ENCODE results near the gene SLC6A13.

DNA sequence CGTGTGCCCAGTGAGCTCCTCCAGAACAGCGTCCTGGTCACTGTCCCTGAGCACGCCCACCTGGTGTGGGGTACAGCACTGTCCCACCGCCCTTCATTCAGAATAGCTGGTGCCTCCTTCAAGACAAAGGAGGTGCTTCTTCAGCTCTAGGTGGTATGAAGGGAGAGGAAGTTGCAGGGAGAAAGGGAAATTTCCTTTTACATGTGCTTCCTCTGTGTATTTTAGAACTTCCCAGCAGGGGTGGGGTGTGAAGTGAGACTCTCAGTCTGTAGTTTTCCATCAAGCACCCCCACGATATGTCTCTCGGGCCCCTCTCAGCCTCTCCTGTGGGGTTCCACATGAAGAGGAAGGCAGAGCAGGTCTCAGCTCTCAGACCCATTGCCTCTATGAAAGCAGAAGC is 47.5 kb downstream of the SLC6A13 start:
- TF ChIP-seq POLR2A (IDR thresholded peaks at IDR 0.05) (no peak), CTCF (IDR thresholded peaks at IDR 0.05) (no peak)
